Fibroblast of lung (primary cell): ENCODE measurements around the gene TUBB1. TPM values are rescaled to one million over a fixed set of nuclear protein-coding genes. Genes with fewer than 3 reads are reported as not detected.

Experiments used
- DNase-seq, 2 donors: peaks; one replicate each; pipeline versions ENCODE4 v3.0.0 to v3.0.0-alpha.2; 2010; ENCODE audit warnings: low read depth in 2 of 2
- H2AFZ ChIP-seq: 2 replicates; pipeline ENCODE4 v1.5.1; 2012; ENCODE audit warnings: low read length, control low read depth, inconsistent platforms
- H3K27ac ChIP-seq: 2 replicates; pipeline ENCODE4 v1.5.1; 2011; ENCODE audit warnings: low read length, control low read depth; ENCODE audit not compliant: insufficient read depth
- H3K27me3 ChIP-seq: 2 replicates; pipeline ENCODE4 v1.5.1; 2011; ENCODE audit warnings: mild to moderate bottlenecking, low read length; ENCODE audit not compliant: control insufficient read depth, insufficient read depth
- H3K36me3 ChIP-seq: 2 replicates; pipeline ENCODE4 v1.5.1; 2011; ENCODE audit warnings: low read length; ENCODE audit not compliant: control insufficient read depth, insufficient read depth
- H3K4me1 ChIP-seq: 2 replicates; pipeline ENCODE4 v1.5.1; 2011; ENCODE audit warnings: low read length; ENCODE audit not compliant: control insufficient read depth, insufficient read depth; ENCODE audit errors: extremely low read depth
- H3K4me2 ChIP-seq: 2 replicates; pipeline ENCODE4 v1.5.1; 2011; ENCODE audit warnings: low read length, control low read depth; ENCODE audit not compliant: insufficient read depth; ENCODE audit errors: extremely low read depth
- H3K4me3 ChIP-seq, 4 experiments: fragments of 200-600 bp in 1 of 4; sonication (generic) in 1 of 4; replicated peaks in 1 of 4; 2 replicates each; pipeline ENCODE4 v1.5.1; 2011 to 2016; ENCODE audit warnings: low read length in 4 of 4, low read depth in 3 of 4, mild to moderate bottlenecking in 3 of 4, control low read depth in 2 of 4, inconsistent platforms in 1 of 4, mixed read lengths in 1 of 4; ENCODE audit not compliant: insufficient read depth in 1 of 4; ENCODE audit errors: control extremely low read depth in 1 of 4
- H3K79me2 ChIP-seq: 2 replicates; pipeline ENCODE4 v1.5.1; 2012; ENCODE audit warnings: mild to moderate bottlenecking, low read length, inconsistent platforms; ENCODE audit not compliant: control insufficient read depth, insufficient read depth
- H3K9ac ChIP-seq: 2 replicates; pipeline ENCODE4 v1.5.1; 2011; ENCODE audit warnings: mild to moderate bottlenecking, low read length, control low read depth; ENCODE audit not compliant: insufficient read depth
- H3K9me3 ChIP-seq: 2 replicates; pipeline ENCODE4 v1.5.1; 2012; ENCODE audit warnings: low read depth, low read length; ENCODE audit not compliant: control insufficient read depth, insufficient read depth
- H4K20me1 ChIP-seq: 2 replicates; pipeline ENCODE4 v1.5.1; 2011; ENCODE audit warnings: low read length; ENCODE audit not compliant: control insufficient read depth, insufficient read depth; ENCODE audit errors: extremely low read depth
- CTCF ChIP-seq, 2 donors: IDR thresholded peaks in 1 of 2; conservative IDR thresholded peaks in 1 of 2; 1 replicate in 1 of 2; 2 replicates in 1 of 2; pipeline ENCODE4 v1.5.1; 2011 to 2012; ENCODE audit warnings: low read length in 2 of 2, control low read depth in 1 of 2, inconsistent platforms in 1 of 2, low read depth in 1 of 2, mild to moderate bottlenecking in 1 of 2
- EZH2 ChIP-seq: IDR thresholded peaks from 2 replicates; pipeline ENCODE4 v1.5.1; 2012; ENCODE audit warnings: low read length, control low read depth, mild to moderate bottlenecking; ENCODE audit errors: missing control alignments
- polyA plus RNA-seq, 2 donors: library from polyadenylated mRNA; depleted of rRNA in 1 of 2; stranded (reverse) in 1 of 2; unstranded in 1 of 2; fragments of >200 nt; gene quantifications; 2 replicates each; pipeline ENCODE4 v1.2.1, GENCODE V29; 2011 to 2012; ENCODE audit warnings: missing spikeins in 1 of 2
- total RNA-seq: library from RNA; depleted of rRNA; stranded (reverse); fragments of >200 nt; gene quantifications from 2 replicates; pipeline ENCODE4 v1.2.1, GENCODE V29; 2014

TUBB1 gene
- total and polyA plus RNA-seq, 2 donors (not counting 1 experiment from before 2014, with no cell fraction given): under 0.01 TPM; not detected in 1

GRCh38 chr20:59001449-59002171, 17.6 kb upstream of the TUBB1 start:
- no peak overlapping the region for H2AFZ ChIP-seq
- peaks cover 12% of the 10 kb centered on the region for H3K36me3 ChIP-seq

GRCh38 chr20:59002388-59002787, 16.8 kb upstream of the TUBB1 start:
- H3K36me3 ChIP-seq: peaks cover 12% of the 10 kb centered on the region

More at GRCh38 chr20:59001449-59002171, 17.6 kb upstream of the TUBB1 start:
- Histone ChIP-seq H3K9me3 (no peaks in the 10 kb centered on the region), H3K9ac (no peak overlapping the region), H3K79me2 (peaks cover 9% of the 10 kb centered on the region), H3K4me2 (no peak overlapping the region), H3K27ac (no peak overlapping the region), H3K4me1 (peaks cover 8% of the 10 kb centered on the region), H3K4me3 (no peak overlapping the region), H3K27me3 (no peaks in the 10 kb centered on the region), H4K20me1 (no peaks in the 10 kb centered on the region)
- no peak for DNase-seq
- no peak for TF ChIP-seq EZH2
- no peak for TF ChIP-seq CTCF (conservative IDR thresholded peaks at IDR 0.05 in 1 of 2, IDR thresholded peaks at IDR 0.05 in 1 of 2; ENCODE audit: low read depth in 1 of 2, low read length in 2 of 2)

More at GRCh38 chr20:59002388-59002787, 16.8 kb upstream of the TUBB1 start:
- no peak for TF ChIP-seq EZH2
- no peak for TF ChIP-seq CTCF (conservative IDR thresholded peaks at IDR 0.05 in 1 of 2, IDR thresholded peaks at IDR 0.05 in 1 of 2; ENCODE audit: low read depth in 1 of 2, low read length in 2 of 2)
- DNase-seq: no peak
- no peaks in the 10 kb centered on the region for H3K27me3 ChIP-seq
- H3K79me2 ChIP-seq: peaks cover 10% of the 10 kb centered on the region
- H3K4me2 ChIP-seq: no peak overlapping the region
- peaks cover 8% of the 10 kb centered on the region for H3K4me1 ChIP-seq
- H2AFZ ChIP-seq: no peak overlapping the region
- no peaks in the 10 kb centered on the region for H4K20me1 ChIP-seq
- no peak overlapping the region for H3K4me3 ChIP-seq
- no peak overlapping the region for H3K9ac ChIP-seq
- H3K9me3 ChIP-seq: no peaks in the 10 kb centered on the region
- H3K27ac ChIP-seq: no peak overlapping the region
